GM19023 (cell line): ENCODE measurements around the gene EEIG2.
"Not testable (repeated sequence)": the region's sequence is repeated elsewhere in the genome, so short reads cannot be mapped to it uniquely, and the experiment has no call there.

ENCODE experiments used
- ATAC-seq: cut with Tn5 transposase; IDR thresholded peaks from one replicate; pipeline ENCODE4 v1.9.1; 2021; ENCODE audit warnings: mild to moderate bottlenecking, moderate library complexity; ENCODE audit not compliant: unreplicated experiment

EEIG2 gene

GRCh38 chr1:108559215-108560186 is at the start of gene EEIG2:
EEIG2 (plus strand) TSS chr1:108560100; CDS start chr1:108560429, 329 bp downstream.
- peak; percentile 82 for ATAC-seq

GRCh38 chr1:108511764-108512163 is 48.1 kb upstream of the EEIG2 start:
- no peak for ATAC-seq

- ATAC-seq, result no peak
These were observed 47.5 kb upstream of the EEIG2 start for GRCh38 chr1:108512239-108513043.

- ATAC-seq, result no peak
These were observed 46.9 kb upstream of the EEIG2 start for GRCh38 chr1:108513044-108513415.

GRCh38 chr1:108513914-108514313 is 46.0 kb upstream of the EEIG2 start:
- ATAC-seq, result not testable (repeated sequence)

- not testable (repeated sequence) for ATAC-seq
These were observed 42.5 kb upstream of the EEIG2 start for GRCh38 chr1:108517301-108517897.

- no peak for ATAC-seq
These were observed 37.9 kb upstream of the EEIG2 start for GRCh38 chr1:108521990-108522393.

GRCh38 chr1:108523829-108524228 is 36.1 kb upstream of the EEIG2 start:
- ATAC-seq, result no peak

GRCh38 chr1:108524676-108525075 is 35.2 kb upstream of the EEIG2 start:
- no peak for ATAC-seq

GRCh38 chr1:108527135-108527534 is 32.8 kb upstream of the EEIG2 start:
- ATAC-seq, result no peak

- no peak for ATAC-seq
These were observed 32.1 kb upstream of the EEIG2 start for GRCh38 chr1:108527837-108528236.

GRCh38 chr1:108531444-108531843 is 28.5 kb upstream of the EEIG2 start:
- no peak for ATAC-seq

- no peak for ATAC-seq
These were observed 27.2 kb upstream of the EEIG2 start for GRCh38 chr1:108532730-108533129.

GRCh38 chr1:108533351-108534083 is 26.4 kb upstream of the EEIG2 start:
- peak; percentile 68 for ATAC-seq

GRCh38 chr1:108534759-108535158 is 25.1 kb upstream of the EEIG2 start:
- ATAC-seq, result no peak

GRCh38 chr1:108535315-108535897 is 24.5 kb upstream of the EEIG2 start:
- not testable (repeated sequence) for ATAC-seq

GRCh38 chr1:108536021-108536420 is 23.9 kb upstream of the EEIG2 start:
- ATAC-seq, result not testable (repeated sequence)

GRCh38 chr1:108536791-108537190 is 23.1 kb upstream of the EEIG2 start:
- ATAC-seq, result not testable (repeated sequence)

- ATAC-seq, result no peak
These were observed 21.9 kb upstream of the EEIG2 start for GRCh38 chr1:108537976-108538375.

- ATAC-seq, result no peak
These were observed 18.9 kb upstream of the EEIG2 start for GRCh38 chr1:108540977-108541376.
